Body of pancreas (tissue), 4 donors: ENCODE measurements around the gene MPDU1.

Experiments used
- CTCF ChIP-seq, 7 experiments: fragments of 450-650 bp in 4 of 7; fragments of 200-600 bp in 3 of 7; sonication (generic) in 3 of 7; IDR thresholded peaks; one replicate each; pipeline ENCODE4 v1.5.1; 2016 to 2019; ENCODE audit warnings: antibody characterized with exemption in 7 of 7
- POLR2A ChIP-seq, 3 donors: fragments of 450-650 bp; IDR thresholded peaks; one replicate each; pipeline ENCODE4 v1.6.1; 2016; ENCODE audit warnings: antibody characterized with exemption in 3 of 3, mild to moderate bottlenecking in 2 of 3

GRCh38 chr17:7582396-7583252, 1.0 kb upstream of the MPDU1 start:
- TF ChIP-seq CTCF (IDR thresholded peaks at IDR 0.05) (no peak), POLR2A (IDR thresholded peaks at IDR 0.05) (no peak)
